GM19240 (cell line): ENCODE measurements around the gene PSD2.

Experiments used
- DNase-seq: peaks from one replicate; pipeline ENCODE4 v3.0.0; 2011; ENCODE audit warnings: low spot score; ENCODE audit not compliant: insufficient read length

PSD2 gene

GRCh38 chr5:139872851-139873794 is 77.5 kb downstream of the PSD2 start:
- no peak for DNase-seq

- no peak for DNase-seq
Measured at GRCh38 chr5:139875957-139876356, 80.3 kb downstream of the PSD2 start.

- DNase-seq = no peak
Measured at GRCh38 chr5:139877129-139877597, 81.6 kb downstream of the PSD2 start.

- no peak for DNase-seq
Measured at GRCh38 chr5:139878093-139878492, 82.5 kb downstream of the PSD2 start.

DNA sequence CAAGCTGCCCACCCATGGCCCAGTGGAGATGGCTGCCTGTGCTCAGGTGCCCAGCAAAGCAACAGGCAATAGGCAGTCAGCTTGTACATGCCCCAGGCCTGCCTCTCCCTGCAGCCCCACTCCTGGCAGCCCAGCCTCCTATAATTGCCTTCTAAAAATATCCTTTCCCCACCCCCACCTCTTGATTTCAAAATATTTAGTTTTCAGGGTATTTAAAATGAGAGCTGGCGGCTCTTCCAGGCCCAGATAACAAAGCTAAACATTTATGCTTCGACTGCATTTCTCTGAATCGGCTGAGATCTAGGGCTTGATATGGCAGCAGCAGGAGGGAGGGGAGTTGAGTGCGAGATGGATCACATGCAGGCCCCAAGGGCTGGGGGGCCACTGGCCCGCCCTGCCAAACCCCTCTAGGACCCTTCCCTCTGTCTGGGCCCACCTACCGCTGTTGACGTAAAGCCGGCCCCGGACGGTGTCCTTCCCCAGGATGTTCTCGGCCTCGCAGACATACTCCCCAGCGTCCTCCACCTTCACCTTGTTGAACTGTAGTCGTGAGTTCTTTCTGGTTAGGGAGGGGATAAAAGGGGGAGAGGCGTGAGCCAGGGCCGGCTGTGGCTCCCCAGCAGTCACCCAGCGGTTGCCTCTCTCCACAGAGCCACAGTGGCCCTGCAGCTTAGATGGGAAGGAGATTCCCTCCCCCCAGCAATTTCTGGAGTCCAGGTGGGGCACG is 85.0 kb downstream of the PSD2 start:
- DNase-seq = no peak

DNA sequence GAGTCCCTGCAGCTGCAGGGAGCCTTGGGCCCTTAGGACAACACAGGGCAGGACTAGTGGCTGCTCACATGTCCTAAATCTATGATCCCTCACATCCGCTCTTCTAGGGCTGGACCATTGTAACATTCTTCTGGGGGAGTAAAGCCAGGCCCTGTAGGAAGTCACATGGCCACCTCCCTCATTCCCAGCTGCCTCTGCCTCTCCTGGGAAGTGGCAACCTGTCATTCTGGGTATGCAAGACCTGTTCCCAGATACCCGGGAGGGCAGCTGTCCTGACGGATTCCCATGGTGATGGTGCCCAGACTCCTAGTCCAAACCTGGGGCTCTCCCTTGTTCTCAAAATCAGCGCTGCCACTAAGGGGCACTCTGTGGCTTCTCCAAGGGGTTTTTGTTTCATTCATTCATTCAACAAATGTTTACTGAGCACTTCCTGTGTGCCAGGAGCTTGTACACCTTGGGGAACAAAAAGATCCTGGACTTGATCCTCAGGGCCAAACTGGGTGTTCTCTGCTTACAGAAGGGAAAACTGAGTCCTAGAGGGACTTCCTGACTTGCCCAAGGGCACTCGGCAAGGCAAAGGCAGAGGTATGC is 85.6 kb downstream of the PSD2 start:
- DNase-seq = no peak

DNA sequence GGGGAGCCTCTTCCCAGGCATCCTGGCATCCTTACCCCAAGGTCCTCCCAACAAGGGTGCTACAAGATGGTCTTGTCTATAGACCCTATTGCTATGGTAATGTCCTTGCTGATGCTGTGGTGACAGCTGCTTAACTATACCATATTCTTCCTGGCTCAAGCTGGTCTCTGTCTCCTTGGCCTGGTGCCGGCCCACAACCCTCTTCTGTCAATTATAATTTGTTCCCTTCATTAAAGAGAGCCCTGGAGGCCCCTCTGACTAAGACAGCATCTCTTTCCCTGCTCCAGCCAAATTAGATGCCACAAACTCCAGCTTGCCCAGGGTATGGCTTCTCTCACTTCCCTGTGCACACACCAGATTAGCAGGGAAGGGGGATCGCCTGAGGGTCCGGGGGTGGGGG is 86.7 kb downstream of the PSD2 start:
- DNase-seq = no peak

- DNase-seq = no peak
Measured at GRCh38 chr5:139882961-139883539, 87.4 kb downstream of the PSD2 start.

GRCh38 chr5:139884144-139884543 is 88.5 kb downstream of the PSD2 start:
- no peak for DNase-seq

- DNase-seq = no peak
Measured at GRCh38 chr5:139884734-139885133, 89.1 kb downstream of the PSD2 start.

GRCh38 chr5:139885172-139885856 is 89.7 kb downstream of the PSD2 start:
- DNase-seq = no peak

- no peak for DNase-seq
Measured at GRCh38 chr5:139885857-139886208, 90.2 kb downstream of the PSD2 start.

DNA sequence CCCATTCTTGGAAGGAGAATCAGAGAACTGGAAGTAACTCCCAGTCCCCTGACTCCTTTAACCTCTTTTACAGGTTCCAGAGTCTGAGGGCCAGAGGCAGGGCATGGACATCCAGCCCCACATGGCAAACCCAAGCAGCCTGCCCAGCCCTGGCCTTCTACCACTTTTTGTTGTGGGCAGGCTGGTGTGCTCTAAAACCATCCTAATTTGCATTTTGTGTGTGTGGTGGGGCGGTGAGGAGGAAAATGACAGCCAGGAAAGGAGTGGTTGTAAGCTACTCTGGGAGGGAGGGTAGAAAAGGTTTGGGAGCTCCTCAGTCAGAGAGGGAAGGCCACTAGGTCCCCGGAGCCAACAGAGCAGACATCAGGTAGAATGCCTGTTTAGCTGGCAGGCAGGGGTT is 90.6 kb downstream of the PSD2 start:
- no peak for DNase-seq

DNA sequence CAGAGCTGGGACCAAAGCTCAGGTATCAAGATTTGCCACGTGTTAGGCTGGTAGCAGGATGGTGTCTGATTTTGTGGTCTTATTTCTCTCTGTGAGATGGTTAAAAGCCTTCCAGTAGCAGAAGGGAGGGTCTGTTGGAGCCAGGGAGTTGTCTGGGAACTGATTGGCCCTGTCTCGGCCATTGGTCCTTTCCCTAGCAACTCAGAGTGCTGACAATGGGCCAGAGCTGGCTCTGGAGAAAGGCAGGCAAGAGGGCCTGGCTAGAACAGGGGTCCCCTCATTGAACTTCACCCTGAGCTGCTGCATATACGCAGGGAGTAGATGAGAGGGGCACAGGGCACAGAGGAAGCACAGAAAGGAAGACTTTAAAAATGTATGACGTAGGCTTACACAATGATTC is 92.8 kb downstream of the PSD2 start:
- DNase-seq = no peak

GRCh38 chr5:139889410-139889809 is 93.8 kb downstream of the PSD2 start:
- no peak for DNase-seq

- no peak for DNase-seq
Measured at GRCh38 chr5:139893873-139894272, 98.3 kb downstream of the PSD2 start.
